ENCODE data around the gene SP8.

SP8 gene

DNA sequence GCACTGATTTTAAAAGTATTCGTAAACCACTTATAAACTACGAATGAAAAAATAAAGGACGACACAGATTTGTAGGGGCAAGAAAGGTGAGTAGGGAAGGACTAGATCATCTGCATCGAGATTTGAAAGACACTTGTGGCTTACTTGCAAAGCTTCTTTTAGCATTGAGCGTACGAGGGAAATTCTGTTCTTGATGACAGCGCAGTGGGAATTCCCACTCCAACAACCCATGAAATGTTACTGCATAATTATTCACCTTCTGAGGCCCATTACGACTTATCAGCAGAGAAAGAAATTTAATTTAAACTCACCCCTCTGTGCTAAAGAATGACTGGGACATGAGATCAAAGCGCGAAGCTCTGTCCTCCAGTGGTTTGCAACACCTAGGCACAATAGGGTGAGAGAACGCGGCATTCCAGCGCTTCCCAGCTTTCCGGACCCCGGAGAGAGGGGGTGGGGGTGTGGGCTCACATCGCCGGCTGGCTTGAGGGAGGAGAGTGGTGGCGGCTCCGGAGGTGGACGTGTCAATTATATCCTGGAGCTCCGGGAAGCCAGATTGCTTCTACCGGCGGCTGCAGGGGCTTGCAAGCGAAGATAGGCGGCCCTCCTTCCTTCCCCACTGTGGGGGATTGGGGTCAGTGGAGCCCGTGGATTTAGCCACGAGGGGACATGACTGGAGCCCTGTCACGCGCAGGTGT, 10.3 kb downstream of the SP8 start:
- DNase-seq, result no peak

DNA sequence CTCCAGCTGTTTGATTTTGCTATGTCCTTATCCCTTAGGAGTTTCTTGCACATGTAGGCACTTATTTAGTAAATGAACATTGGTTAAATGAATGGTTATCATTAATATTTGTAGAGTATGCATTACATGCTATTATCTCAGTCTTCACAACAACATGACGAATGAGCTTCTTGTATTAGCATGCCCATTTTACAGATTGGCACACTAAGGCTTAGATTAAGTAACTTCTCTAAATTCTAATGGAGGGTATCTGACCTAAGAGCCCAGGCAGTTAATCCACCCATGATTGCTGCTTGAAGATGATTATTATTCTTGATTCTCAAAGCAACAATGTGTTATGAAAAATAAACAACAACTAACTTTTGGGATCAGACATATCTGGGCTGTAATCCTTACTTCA, 32.7 kb downstream of the SP8 start:
- DNase-seq, result no peak

DNA sequence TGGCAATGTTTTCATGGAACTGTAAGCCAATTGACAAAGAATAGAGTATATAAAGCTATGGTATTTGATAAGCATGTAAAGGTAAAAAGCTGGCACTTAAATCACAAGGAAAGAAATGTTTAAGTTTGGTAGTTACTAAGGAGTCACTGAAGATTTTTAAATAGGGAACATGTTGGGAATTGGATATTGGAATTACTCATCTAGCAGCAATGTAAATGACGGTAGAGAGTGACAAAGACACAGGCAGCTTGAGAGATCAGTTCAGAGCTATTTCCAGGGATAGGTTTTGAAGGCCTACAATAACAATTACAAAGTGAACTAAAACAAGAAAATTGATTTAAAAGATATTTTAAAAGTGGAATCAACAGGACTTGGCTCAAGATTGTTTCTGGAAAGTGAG, 36.8 kb downstream of the SP8 start:
- DNase-seq, result no peak

DNA sequence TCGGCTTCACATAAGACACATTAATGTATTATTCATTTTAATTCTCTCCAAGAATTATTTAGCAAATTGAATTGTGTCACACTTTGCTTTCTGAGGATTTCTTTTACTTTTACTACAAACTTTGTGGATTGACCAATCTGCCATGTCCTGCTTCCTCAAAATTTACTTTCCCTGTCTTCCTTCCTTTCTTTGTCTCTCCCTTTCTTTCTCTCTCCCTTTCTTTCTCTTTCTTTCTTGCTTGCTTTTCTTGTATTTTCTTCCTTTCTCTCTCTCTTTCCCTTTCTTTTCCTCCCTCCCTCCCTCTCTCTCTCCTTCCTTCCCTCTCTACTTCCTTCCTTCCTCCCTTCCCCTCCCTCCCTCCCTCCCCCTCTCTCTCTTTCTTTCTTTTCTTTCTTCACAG, 37.8 kb downstream of the SP8 start:
- DNase-seq, result no peak

DNA sequence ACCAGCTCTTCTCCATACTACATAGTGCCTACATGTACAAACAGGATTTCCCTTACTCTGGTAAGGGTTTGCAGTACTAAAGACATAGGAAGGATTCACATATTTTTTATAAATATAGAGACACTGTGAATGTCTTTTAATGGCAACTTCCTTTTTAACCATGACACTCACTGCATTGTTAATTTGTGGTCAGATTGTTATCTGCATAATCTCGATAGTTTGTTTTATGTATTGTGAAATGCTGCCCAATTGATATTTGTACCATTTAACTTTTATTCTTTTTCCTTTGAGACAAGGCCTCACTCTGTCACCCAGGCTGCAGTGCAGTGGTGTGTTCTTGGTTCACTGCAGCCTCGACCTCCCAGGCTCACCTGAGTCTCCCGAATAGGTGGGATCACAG, 39.7 kb downstream of the SP8 start:
- DNase-seq, result no peak

DNA sequence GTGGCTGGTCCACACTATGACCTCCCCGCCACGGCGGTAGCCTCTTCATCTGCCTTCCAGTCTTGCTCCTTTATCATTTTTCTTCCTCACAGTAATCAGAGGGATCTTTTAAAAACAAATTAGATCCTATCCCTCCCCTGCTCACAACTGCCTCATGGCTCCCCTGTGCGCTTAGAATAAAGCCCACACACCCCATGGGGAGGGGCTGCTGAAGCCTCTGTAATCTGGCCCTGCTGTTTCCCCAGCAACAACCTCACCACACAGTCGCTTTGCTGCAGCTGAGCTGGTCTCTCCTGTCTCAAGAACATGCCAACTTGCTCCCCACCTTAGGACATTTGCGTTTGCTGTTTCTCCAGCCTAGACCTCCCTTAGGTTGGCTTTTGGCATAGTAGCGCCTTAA, 41.0 kb downstream of the SP8 start:
- DNase-seq, result no peak

DNA sequence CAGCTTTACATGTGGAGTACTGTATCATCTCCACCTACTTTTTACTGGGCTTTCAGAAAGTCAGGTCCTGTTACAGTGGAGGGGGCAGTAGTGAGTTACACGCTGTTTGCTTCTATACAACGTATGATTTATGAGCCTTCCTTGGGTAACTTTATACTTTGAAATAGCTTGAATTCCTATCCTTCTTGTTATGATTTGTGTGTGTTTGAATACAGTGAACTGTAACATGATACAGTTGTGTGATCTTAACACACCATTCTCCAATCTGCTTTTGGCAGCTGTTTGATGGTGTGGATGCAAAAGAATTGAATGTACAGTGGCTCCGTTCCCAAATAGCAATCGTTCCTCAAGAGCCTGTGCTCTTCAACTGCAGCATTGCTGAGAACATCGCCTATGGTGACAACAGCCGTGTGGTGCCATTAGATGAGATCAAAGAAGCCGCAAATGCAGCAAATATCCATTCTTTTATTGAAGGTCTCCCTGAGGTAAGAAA, 41.7 kb downstream of the SP8 start:
- DNase-seq, result no peak

DNA sequence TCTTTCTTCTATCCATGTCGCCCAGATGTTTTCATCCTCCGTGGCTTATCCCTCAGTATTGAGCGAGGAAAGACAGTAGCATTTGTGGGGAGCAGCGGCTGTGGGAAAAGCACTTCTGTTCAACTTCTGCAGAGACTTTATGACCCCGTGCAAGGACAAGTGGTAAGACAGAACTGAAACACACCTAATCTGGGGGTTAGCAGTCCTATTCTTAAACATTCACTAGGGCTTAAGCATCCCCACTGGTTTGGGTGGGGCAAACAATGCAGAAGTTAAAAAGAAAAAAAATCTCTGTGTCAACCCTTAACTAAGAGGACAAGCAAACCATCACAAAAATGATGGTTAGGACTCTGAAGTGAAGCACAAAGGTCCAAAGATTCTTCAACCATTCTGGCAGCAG, 43.8 kb downstream of the SP8 start:
- DNase-seq, result no peak

DNA sequence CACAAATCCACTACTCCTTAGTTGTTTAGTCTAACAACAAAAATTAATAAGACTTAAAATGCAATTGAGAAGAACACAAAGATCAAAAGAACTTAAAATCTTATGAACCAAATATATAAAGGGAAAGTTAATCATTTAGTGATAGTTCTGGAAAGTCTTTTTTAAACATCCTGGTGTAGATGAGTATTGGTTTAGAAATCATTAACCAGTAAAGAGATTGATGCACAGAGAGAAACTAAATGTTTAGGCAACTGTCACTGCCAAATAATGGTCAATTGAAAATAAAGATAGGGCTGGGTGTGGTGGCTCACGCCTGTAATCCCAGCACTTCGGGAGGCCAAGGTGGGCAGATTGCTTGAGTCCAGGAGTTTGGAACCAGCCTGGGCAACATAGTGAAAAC, 44.9 kb downstream of the SP8 start:
- no peak for DNase-seq

DNA sequence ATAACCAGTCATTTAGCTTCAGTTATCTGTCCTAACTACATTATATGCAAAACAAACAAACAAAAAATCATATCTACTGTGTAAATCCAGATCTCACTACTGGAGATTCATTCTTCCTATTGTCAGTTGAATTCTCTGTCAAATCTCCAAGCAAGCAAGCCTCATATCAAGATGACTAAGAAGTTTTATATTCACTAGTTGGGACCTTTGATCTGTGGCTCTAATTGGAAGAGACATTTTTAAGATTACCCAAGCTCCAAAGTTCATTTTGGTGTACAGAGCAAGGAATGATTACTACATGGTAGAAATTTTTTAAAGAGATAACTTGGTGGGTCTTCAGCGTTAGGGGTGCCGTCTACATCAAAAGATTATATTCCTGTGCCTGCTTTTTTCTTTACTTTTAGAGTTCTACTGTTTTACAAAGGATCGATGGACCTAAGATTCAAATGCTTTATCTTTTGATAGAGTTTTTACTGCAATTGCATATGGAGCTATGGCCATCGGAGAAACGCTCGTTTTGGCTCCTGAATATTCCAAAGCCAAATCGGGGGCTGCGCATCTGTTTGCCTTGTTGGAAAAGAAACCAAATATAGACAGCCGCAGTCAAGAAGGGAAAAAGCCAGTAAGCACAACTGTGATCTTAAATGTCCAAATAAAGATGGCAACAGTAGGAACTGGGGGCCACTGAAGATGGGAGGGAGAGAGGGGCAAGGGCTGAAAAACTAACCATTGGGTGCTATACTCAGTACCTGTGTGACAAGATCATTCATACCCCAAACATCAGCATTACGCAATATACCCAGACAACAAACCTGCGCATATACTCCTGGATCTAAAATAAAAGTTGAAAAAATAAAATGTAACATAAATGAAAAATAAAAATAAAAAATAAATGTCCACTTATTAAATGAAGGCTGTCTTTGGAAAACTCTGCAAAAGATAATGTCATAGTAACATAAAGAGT, 47.9 kb downstream of the SP8 start:
- no peak for DNase-seq

DNA sequence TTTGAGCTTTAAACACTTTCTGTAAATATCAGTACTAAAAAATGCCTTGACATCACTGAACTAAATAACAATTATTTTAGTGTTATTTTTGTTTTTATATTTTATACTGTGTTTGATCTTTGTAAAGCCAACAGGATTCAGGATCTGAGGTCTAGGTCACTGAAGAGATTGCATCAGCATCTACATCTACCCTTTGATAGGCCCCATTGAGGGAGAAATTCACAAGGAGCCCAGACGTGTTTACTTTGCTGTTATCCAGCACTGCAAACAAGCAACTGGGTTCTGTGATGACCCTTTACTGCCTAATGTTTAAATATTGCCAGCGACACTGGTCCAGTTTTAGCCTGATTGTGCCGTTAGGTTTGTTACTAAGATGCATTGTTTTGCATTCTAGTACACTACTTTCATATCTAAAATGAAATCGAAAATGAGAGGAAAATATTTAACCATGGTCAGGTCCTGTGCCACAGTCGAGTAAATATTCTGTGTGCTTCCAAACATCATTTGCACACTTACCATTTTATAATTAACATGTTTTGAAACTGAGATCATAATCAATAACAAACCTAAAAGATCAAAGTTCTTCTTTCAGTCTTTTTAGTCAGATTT, 48.7 kb downstream of the SP8 start:
- no peak for DNase-seq

DNA sequence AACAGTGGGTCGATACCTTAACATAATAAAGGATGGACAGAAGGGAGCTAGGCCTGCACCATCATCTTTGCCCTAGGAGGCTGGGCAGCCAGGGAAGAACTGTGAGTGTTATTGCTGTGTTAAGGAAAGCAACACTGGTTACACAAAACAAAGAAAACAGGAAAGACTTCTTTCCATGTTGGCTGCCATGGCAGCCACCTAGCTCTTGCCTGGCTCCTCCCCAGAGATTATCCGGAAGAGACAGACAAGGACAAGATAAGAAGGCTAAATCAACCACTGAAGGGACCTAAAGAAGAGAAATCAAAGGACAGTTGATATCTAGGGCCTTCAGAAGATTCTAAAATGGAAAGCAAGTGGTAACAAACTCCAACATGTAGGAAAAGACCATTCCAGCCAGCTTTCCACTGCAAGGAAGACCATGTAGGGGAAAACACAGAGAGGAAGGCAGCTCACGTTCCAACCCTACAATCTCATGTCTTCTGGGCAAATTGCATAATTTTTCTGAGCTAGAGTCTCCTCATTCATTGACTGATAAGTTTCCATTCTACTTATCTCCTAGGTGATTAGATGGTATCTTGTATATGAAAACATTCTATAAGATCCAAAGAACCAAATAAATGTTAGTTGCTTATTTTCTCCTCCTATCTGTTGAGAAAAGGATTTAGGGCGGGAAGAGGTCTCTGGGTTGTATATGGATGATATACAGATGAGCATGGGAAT, 51.2 kb downstream of the SP8 start:
- DNase-seq, result no peak
